AG04449 (cell line): ENCODE results near the gene DIP2A.

ENCODE experiments used
- CTCF ChIA-PET: fragments of 350-600 bp; formaldehyde crosslinking; extraction: SDS; loops from one replicate; lab custom pipeline; 2021; ENCODE audit warnings: antibody characterized with exemption; lab: Yijun Ruan, JAX
- POLR2A ChIA-PET: fragments of 400-600, 350-600 bp; formaldehyde crosslinking; extraction: SDS; loops from one replicate; lab custom pipeline; 2020; ENCODE audit warnings: antibody characterized with exemption, inconsistent platforms; lab: Yijun Ruan, JAX
- DNase-seq: peaks from one replicate; pipeline ENCODE4 v3.0.0-alpha.2; 2010; ENCODE audit warnings: low read depth, low spot score
- H3K4me3 ChIP-seq: 2 replicates; pipeline ENCODE4 v1.5.1; 2011; ENCODE audit warnings: low read depth, mild to moderate bottlenecking, control low read depth, low read length
- CTCF ChIP-seq: IDR thresholded peaks from one replicate; pipeline ENCODE4 v1.5.1; 2011; ENCODE audit warnings: mild to moderate bottlenecking, moderate library complexity, low read length, control low read depth, inconsistent platforms; ENCODE audit not compliant: insufficient read depth; ENCODE audit errors: missing control alignments

DIP2A gene

GRCh38 chr21:46562472-46562871 is 103.8 kb downstream of the DIP2A start:
- ChIA-PET CTCF (interaction anchor here (0.8 kb wide), 1 partner anchor 77 kb away, joined by 4 read pairs; no protein-coding TSS in a partner anchor), POLR2A (no interaction called here)
- no peak for TF ChIP-seq CTCF
- H3K4me3 ChIP-seq, result no peak overlapping the region
- DNase-seq, result no peak

- ChIA-PET CTCF (interaction anchor here (0.8 kb wide), 1 partner anchor 77 kb away, joined by 4 read pairs; no protein-coding TSS in a partner anchor), POLR2A (no interaction called here)
- TF ChIP-seq CTCF, result no peak
- H3K4me3 ChIP-seq, result no peak overlapping the region
- no peak for DNase-seq
These were observed 104.4 kb downstream of the DIP2A start for GRCh38 chr21:46562964-46563607.

- POLR2A ChIA-PET, result no interaction called here
- CTCF ChIA-PET, result no interaction called here
- DNase-seq, result no peak
- no peak overlapping the region for H3K4me3 ChIP-seq
- TF ChIP-seq CTCF, result no peak
These were observed 105.7 kb downstream of the DIP2A start for GRCh38 chr21:46564391-46564790.

- ChIA-PET CTCF (interaction anchor here (0.8 kb wide), 1 partner anchor 72 kb away, joined by 4 read pairs; no protein-coding TSS in a partner anchor), POLR2A (no interaction called here)
- no peak for DNase-seq
- TF ChIP-seq CTCF, result no peak
- H3K4me3 ChIP-seq, result no peak overlapping the region
These were observed 108.7 kb downstream of the DIP2A start for GRCh38 chr21:46567348-46567747.

GRCh38 chr21:46568562-46568961 is 109.9 kb downstream of the DIP2A start:
- no peak for DNase-seq
- CTCF ChIA-PET, result no interaction called here
- POLR2A ChIA-PET, result no interaction called here
- no peak for TF ChIP-seq CTCF
- H3K4me3 ChIP-seq, result no peak overlapping the region

GRCh38 chr21:46569081-46569480 is 110.4 kb downstream of the DIP2A start:
- ChIA-PET CTCF (no interaction called here), POLR2A (no interaction called here)
- peak; percentile 41 for DNase-seq
- TF ChIP-seq CTCF, result no peak
- H3K4me3 ChIP-seq, result no peak overlapping the region
